CD8-positive, alpha-beta memory T cell (primary cell): ENCODE data around the gene PALLD. TPM values are rescaled to one million over a fixed set of nuclear protein-coding genes. Genes with fewer than 3 reads are reported as not detected.
A peak's percentile ranks its signal among the peaks of the same experiment; 100 is the strongest.

ENCODE experiments used
- CTCF ChIA-PET: fragments of 350-600 bp; sonication (Branson Sonifier 250); formaldehyde crosslinking; loops from one replicate; lab custom pipeline; 2021; ENCODE audit warnings: antibody characterized with exemption; lab: Charles Lee
- POLR2A ChIA-PET: fragments of 350-600 bp; sonication (Branson Sonifier 250); formaldehyde crosslinking; loops from one replicate; lab custom pipeline; 2021; ENCODE audit warnings: antibody characterized with exemption; lab: Charles Lee
- DNase-seq, 5 donors: peaks; one replicate each; pipeline versions ENCODE4 v3.0.0 to v3.0.0-alpha.2; 2020 to 2022; ENCODE audit warnings: mixed read lengths in 1 of 5
- H3K27ac ChIP-seq: one replicate; pipeline ENCODE4 v1.7.0; 2013; ENCODE audit warnings: low read depth, mild to moderate bottlenecking, low read length, moderate library complexity
- H3K27me3 ChIP-seq: 2 replicates; pipeline ENCODE4 v1.7.0; 2013; ENCODE audit warnings: low read length, mild to moderate bottlenecking; ENCODE audit not compliant: insufficient read depth, poor library complexity, severe bottlenecking
- H3K36me3 ChIP-seq: 2 replicates; pipeline ENCODE4 v1.7.0; 2013; ENCODE audit warnings: mild to moderate bottlenecking, low read length, moderate library complexity; ENCODE audit not compliant: insufficient read depth
- H3K4me1 ChIP-seq: 2 replicates; pipeline ENCODE4 v1.7.0; 2013; ENCODE audit warnings: mild to moderate bottlenecking, low read length, moderate library complexity; ENCODE audit not compliant: insufficient read depth
- H3K4me3 ChIP-seq: 2 replicates; pipeline ENCODE4 v1.7.0; 2013; ENCODE audit warnings: mild to moderate bottlenecking, low read length
- H3K9me3 ChIP-seq: 2 replicates; pipeline ENCODE4 v1.7.0; 2013; ENCODE audit warnings: mild to moderate bottlenecking, low read length
- H3K27ac Mint-ChIP-seq, 8 donors: one replicate each; pipeline ENCODE4 v1.8.0; 2020 to 2021; ENCODE audit warnings: mixed read lengths in 8 of 8, mild to moderate bottlenecking in 6 of 8, inconsistent platforms in 3 of 8, moderate library complexity in 3 of 8
- H3K27me3 Mint-ChIP-seq, 2 donors: one replicate each; pipeline ENCODE4 v1.8.0; 2020 to 2021; ENCODE audit warnings: mixed read lengths in 2 of 2, mild to moderate bottlenecking in 1 of 2, moderate library complexity in 1 of 2
- H3K36me3 Mint-ChIP-seq, 3 donors: one replicate each; pipeline ENCODE4 v1.8.0; 2020 to 2021; ENCODE audit warnings: mixed read lengths in 3 of 3, inconsistent platforms in 1 of 3, mild to moderate bottlenecking in 1 of 3
- H3K4me1 Mint-ChIP-seq, 3 donors: one replicate each; pipeline ENCODE4 v1.8.0; 2020 to 2021; ENCODE audit warnings: mixed read lengths in 3 of 3, inconsistent platforms in 1 of 3, mild to moderate bottlenecking in 1 of 3
- H3K4me3 Mint-ChIP-seq, 7 donors: one replicate each; pipeline ENCODE4 v1.8.0; 2020 to 2021; ENCODE audit warnings: mixed read lengths in 7 of 7, mild to moderate bottlenecking in 6 of 7, moderate library complexity in 4 of 7, inconsistent platforms in 2 of 7
- H3K9me3 Mint-ChIP-seq, 5 donors: one replicate each; pipeline ENCODE4 v1.8.0; 2020 to 2022; ENCODE audit warnings: mixed read lengths in 5 of 5, mild to moderate bottlenecking in 3 of 5, moderate library complexity in 2 of 5, inconsistent platforms in 1 of 5
- polyA plus RNA-seq: library from polyadenylated mRNA; unstranded; fragments of 300-500 nt; fragmentation: Illumina TruSeq; gene quantifications from one replicate; pipeline ENCODE4 v1.2.3, GENCODE V29; 2021
- total RNA-seq, 2 experiments: library from RNA; stranded (reverse); gene quantifications; one replicate each; pipeline ENCODE4 v1.2.3, GENCODE V29; 2021

PALLD gene
- total and polyA plus RNA-seq, 3 experiments from 2014 or later: 0.35 to 0.97 (median 0.47) TPM

GRCh38 chr4:168777277-168777965 lies 280.6 kb downstream of the PALLD start:
- Histone ChIP-seq H3K36me3 (no peaks in the 10 kb centered on the region), H3K4me3 (no peak overlapping the region), H3K9me3 (no peaks in the 10 kb centered on the region), H3K4me1 (no peaks in the 10 kb centered on the region), H3K27ac (no peak overlapping the region), H3K27me3 (no peaks in the 10 kb centered on the region)
- ChIA-PET POLR2A (no interaction called here), CTCF (no interaction called here)
- Mint-ChIP-seq H3K36me3 (no peaks in the 10 kb centered on the region), H3K27me3 (peaks cover 13 to 26% of the 10 kb centered on the region in 2 donors), H3K4me1 (no peaks in the 10 kb centered on the region), H3K27ac (peak overlapping the region in 1 of 8 donors; percentile 73), H3K9me3 (peaks cover 0 to 9% (median 7%) of the 10 kb centered on the region in 5 donors), H3K4me3 (no peak overlapping the region)
- DNase-seq: no peak

- CTCF ChIA-PET: no interaction called here
- no peaks in the 10 kb centered on the region for H3K36me3 ChIP-seq
- no peak overlapping the region for H3K4me3 Mint-ChIP-seq
- no peaks in the 10 kb centered on the region for H3K36me3 Mint-ChIP-seq
- no peaks in the 10 kb centered on the region for H3K4me1 Mint-ChIP-seq
- no peak overlapping the region for H3K4me3 ChIP-seq
- no peaks in the 10 kb centered on the region for H3K4me1 ChIP-seq
- H3K9me3 Mint-ChIP-seq: peaks cover 0 to 4% (median under 1%) of the 10 kb centered on the region in 5 donors
- no peaks in the 10 kb centered on the region for H3K27me3 ChIP-seq
- no peak overlapping the region for H3K27ac ChIP-seq
- peaks cover 15 to 34% of the 10 kb centered on the region in 2 donors for H3K27me3 Mint-ChIP-seq
- DNase-seq: no peak
- no peak overlapping the region for H3K27ac Mint-ChIP-seq
- H3K9me3 ChIP-seq: no peaks in the 10 kb centered on the region
- POLR2A ChIA-PET: no interaction called here
Observed at GRCh38 chr4:168781341-168781740, 284.5 kb downstream of the PALLD start.

GRCh38 chr4:168781926-168782325 lies 285.1 kb downstream of the PALLD start:
- no peaks in the 10 kb centered on the region for H3K27me3 ChIP-seq
- no peak for DNase-seq
- H3K27me3 Mint-ChIP-seq: peaks cover 15 to 34% of the 10 kb centered on the region in 2 donors
- ChIA-PET POLR2A (no interaction called here), CTCF (no interaction called here)
- H3K27ac ChIP-seq: no peak overlapping the region
- H3K4me3 Mint-ChIP-seq: no peak overlapping the region
- H3K36me3 ChIP-seq: no peaks in the 10 kb centered on the region
- no peaks in the 10 kb centered on the region for H3K36me3 Mint-ChIP-seq
- H3K4me1 ChIP-seq: no peaks in the 10 kb centered on the region
- H3K27ac Mint-ChIP-seq: no peak overlapping the region
- H3K4me1 Mint-ChIP-seq: no peaks in the 10 kb centered on the region
- H3K9me3 Mint-ChIP-seq: peaks cover 0 to 2% (median 0%) of the 10 kb centered on the region in 5 donors
- no peaks in the 10 kb centered on the region for H3K9me3 ChIP-seq
- H3K4me3 ChIP-seq: no peak overlapping the region

GRCh38 chr4:168782439-168782838 lies 285.6 kb downstream of the PALLD start:
- Mint-ChIP-seq H3K36me3 (no peaks in the 10 kb centered on the region), H3K4me1 (no peaks in the 10 kb centered on the region), H3K9me3 (peaks cover 0 to 2% (median 0%) of the 10 kb centered on the region in 5 donors), H3K27ac (no peak overlapping the region), H3K4me3 (no peak overlapping the region), H3K27me3 (peaks cover 13 to 34% of the 10 kb centered on the region in 2 donors)
- Histone ChIP-seq H3K4me3 (no peak overlapping the region), H3K27ac (no peak overlapping the region), H3K36me3 (no peaks in the 10 kb centered on the region), H3K9me3 (no peaks in the 10 kb centered on the region), H3K27me3 (no peaks in the 10 kb centered on the region), H3K4me1 (no peaks in the 10 kb centered on the region)
- no peak for DNase-seq
- POLR2A ChIA-PET: no interaction called here
- CTCF ChIA-PET: no interaction called here

GRCh38 chr4:168784786-168785461 lies 288.1 kb downstream of the PALLD start:
- Mint-ChIP-seq H3K4me3 (no peak overlapping the region), H3K36me3 (no peaks in the 10 kb centered on the region)

GRCh38 chr4:168787334-168787733 lies 290.5 kb downstream of the PALLD start:
- Histone ChIP-seq H3K4me3 (no peak overlapping the region), H3K36me3 (no peaks in the 10 kb centered on the region), H3K9me3 (no peaks in the 10 kb centered on the region), H3K27ac (no peak overlapping the region), H3K27me3 (no peaks in the 10 kb centered on the region), H3K4me1 (no peaks in the 10 kb centered on the region)
- CTCF ChIA-PET: no interaction called here
- no peak for DNase-seq
- no peaks in the 10 kb centered on the region for H3K9me3 Mint-ChIP-seq
- H3K27me3 Mint-ChIP-seq: peaks cover 8 to 16% of the 10 kb centered on the region in 2 donors
- no peak overlapping the region for H3K27ac Mint-ChIP-seq
- no peaks in the 10 kb centered on the region for H3K36me3 Mint-ChIP-seq
- H3K4me3 Mint-ChIP-seq: no peak overlapping the region
- no peaks in the 10 kb centered on the region for H3K4me1 Mint-ChIP-seq
- POLR2A ChIA-PET: no interaction called here

More at GRCh38 chr4:168784786-168785461, 288.1 kb downstream of the PALLD start:
- DNase-seq: no peak
- Histone ChIP-seq H3K9me3 (no peaks in the 10 kb centered on the region), H3K27me3 (no peaks in the 10 kb centered on the region), H3K36me3 (no peaks in the 10 kb centered on the region), H3K4me3 (no peak overlapping the region), H3K27ac (no peak overlapping the region), H3K4me1 (no peaks in the 10 kb centered on the region)
- ChIA-PET POLR2A (no interaction called here), CTCF (no interaction called here)
- H3K4me1 Mint-ChIP-seq: no peaks in the 10 kb centered on the region
- no peak overlapping the region for H3K27ac Mint-ChIP-seq
- peaks cover 8 to 27% of the 10 kb centered on the region in 2 donors for H3K27me3 Mint-ChIP-seq
- no peaks in the 10 kb centered on the region for H3K9me3 Mint-ChIP-seq

- H3K36me3 ChIP-seq: no peaks in the 10 kb centered on the region
- H3K27me3 ChIP-seq: no peaks in the 10 kb centered on the region
- DNase-seq: no peak
- Mint-ChIP-seq H3K27ac (no peak overlapping the region), H3K36me3 (no peaks in the 10 kb centered on the region), H3K4me1 (no peaks in the 10 kb centered on the region), H3K9me3 (no peaks in the 10 kb centered on the region), H3K4me3 (no peak overlapping the region), H3K27me3 (peaks cover 10 to 16% of the 10 kb centered on the region in 2 donors)
- H3K27ac ChIP-seq: no peak overlapping the region
- ChIA-PET POLR2A (no interaction called here), CTCF (no interaction called here)
- H3K9me3 ChIP-seq: no peaks in the 10 kb centered on the region
- H3K4me3 ChIP-seq: no peak overlapping the region
- H3K4me1 ChIP-seq: no peaks in the 10 kb centered on the region
Observed at GRCh38 chr4:168787801-168788595, 291.1 kb downstream of the PALLD start.

GRCh38 chr4:168790898-168791297 lies 294.0 kb downstream of the PALLD start:
- POLR2A ChIA-PET: no interaction called here

More at GRCh38 chr4:168790898-168791297, 294.0 kb downstream of the PALLD start:
- no peak overlapping the region for H3K4me3 Mint-ChIP-seq
- H3K4me1 ChIP-seq: no peaks in the 10 kb centered on the region
- H3K4me1 Mint-ChIP-seq: no peaks in the 10 kb centered on the region
- no peak overlapping the region for H3K27ac Mint-ChIP-seq
- H3K27ac ChIP-seq: no peak overlapping the region
- H3K9me3 ChIP-seq: no peaks in the 10 kb centered on the region
- CTCF ChIA-PET: no interaction called here
- no peaks in the 10 kb centered on the region for H3K9me3 Mint-ChIP-seq
- H3K27me3 ChIP-seq: no peaks in the 10 kb centered on the region
- no peak for DNase-seq
- no peaks in the 10 kb centered on the region for H3K36me3 ChIP-seq
- H3K4me3 ChIP-seq: no peak overlapping the region
- no peaks in the 10 kb centered on the region for H3K36me3 Mint-ChIP-seq
- H3K27me3 Mint-ChIP-seq: peaks cover 0 to 8% of the 10 kb centered on the region in 2 donors
